KBM-7 (cell line): Measurements from ENCODE around the gene TRPV6.

ENCODE experiments used
- DNase-seq: peaks from one replicate; pipeline ENCODE4 v3.0.0-alpha.2; 2015
- in situ Hi-C: fragments of 300-500 bp; cut with MboI; formaldehyde crosslinking; loops from 2 replicates; pipeline ENCODE4 v1.14.3; 2020; ENCODE audit warnings: low sequenced_read_pairs, low pct_unique_long_range_greater_than_20kb, mixed read lengths

Gene TRPV6

GRCh38 chr7:142908921-142909890 is 23.7 kb upstream of the TRPV6 start:
- in situ Hi-C loops: no loop called here
- DNase-seq: peak; percentile 48

- no peak for DNase-seq
- in situ Hi-C loops: no loop called here
These were observed 22.7 kb upstream of the TRPV6 start for GRCh38 chr7:142908290-142908689.

- in situ Hi-C loops: no loop called here
- no peak for DNase-seq
These were observed 21.1 kb upstream of the TRPV6 start for GRCh38 chr7:142906643-142907042.

GRCh38 chr7:142905759-142906158 is 20.2 kb upstream of the TRPV6 start:
- DNase-seq: no peak
- in situ Hi-C loops: no loop called here

- in situ Hi-C loops: no loop called here
These were observed 18.6 kb upstream of the TRPV6 start for GRCh38 chr7:142904128-142904527.

GRCh38 chr7:142901426-142902259 is 16.1 kb upstream of the TRPV6 start:
- in situ Hi-C loops: no loop called here
- no peak for DNase-seq

More at GRCh38 chr7:142904128-142904527, 18.6 kb upstream of the TRPV6 start:
- no peak for DNase-seq

- in situ Hi-C loops: no loop called here
These were observed 14.1 kb upstream of the TRPV6 start for GRCh38 chr7:142899661-142900060.

GRCh38 chr7:142898377-142899170 is 13.0 kb upstream of the TRPV6 start:
- in situ Hi-C loops: no loop called here
- DNase-seq: no peak

More at GRCh38 chr7:142899661-142900060, 14.1 kb upstream of the TRPV6 start:
- DNase-seq: no peak

- in situ Hi-C loops: no loop called here
- no peak for DNase-seq
These were observed 12.1 kb upstream of the TRPV6 start for GRCh38 chr7:142897691-142898090.

- in situ Hi-C loops: no loop called here
- no peak for DNase-seq
These were observed 11.3 kb upstream of the TRPV6 start for GRCh38 chr7:142896741-142897379.

- DNase-seq: no peak
- in situ Hi-C loops: no loop called here
These were observed 10.6 kb upstream of the TRPV6 start for GRCh38 chr7:142896151-142896550.

- in situ Hi-C loops: no loop called here
- no peak for DNase-seq
These were observed 9.5 kb upstream of the TRPV6 start for GRCh38 chr7:142894985-142895593.

GRCh38 chr7:142894112-142894984 is 8.8 kb upstream of the TRPV6 start:
- in situ Hi-C loops: no loop called here
- DNase-seq: no peak

- no peak for DNase-seq
- in situ Hi-C loops: no loop called here
These were observed 7.4 kb upstream of the TRPV6 start for GRCh38 chr7:142892951-142893350.

GRCh38 chr7:142891490-142892082 is 6.0 kb upstream of the TRPV6 start:
- no peak for DNase-seq
- in situ Hi-C loops: no loop called here

GRCh38 chr7:142890874-142891485 is 5.4 kb upstream of the TRPV6 start:
- no peak for DNase-seq
- in situ Hi-C loops: no loop called here

GRCh38 chr7:142889816-142890215 is 4.3 kb upstream of the TRPV6 start:
- in situ Hi-C loops: no loop called here
- DNase-seq: no peak
